Muscle layer of colon (tissue), 2 donors: ENCODE results near the gene PSMA6.
"Not testable (repeated sequence)": the region's sequence is repeated elsewhere in the genome, so short reads cannot be mapped to it uniquely, and the experiment has no call there.

Source experiments
- H3K27ac ChIP-seq: one replicate; pipeline ENCODE4 v1.7.0; 2013; ENCODE audit warnings: low read depth, mild to moderate bottlenecking, low read length, moderate library complexity
- H3K27me3 ChIP-seq, 2 donors: one replicate each; pipeline ENCODE4 v1.7.0; 2013; ENCODE audit warnings: low read length in 2 of 2, mild to moderate bottlenecking in 2 of 2; ENCODE audit not compliant: insufficient read depth in 2 of 2, control insufficient read depth in 1 of 2
- H3K36me3 ChIP-seq: one replicate; pipeline ENCODE4 v1.7.0; 2013; ENCODE audit warnings: mild to moderate bottlenecking, low read length; ENCODE audit not compliant: insufficient read depth
- H3K4me1 ChIP-seq: one replicate; pipeline ENCODE4 v1.7.0; 2013; ENCODE audit warnings: mild to moderate bottlenecking, low read length; ENCODE audit not compliant: insufficient read depth
- H3K4me3 ChIP-seq, 2 donors: one replicate each; pipeline ENCODE4 v1.7.0; 2013; ENCODE audit warnings: low read length in 2 of 2, low read depth in 1 of 2, mild to moderate bottlenecking in 1 of 2, moderate library complexity in 1 of 2
- H3K9ac ChIP-seq: one replicate; pipeline ENCODE4 v1.7.0; 2013; ENCODE audit warnings: low read length
- H3K9me3 ChIP-seq: one replicate; pipeline ENCODE4 v1.7.0; 2013; ENCODE audit warnings: mild to moderate bottlenecking, low read length
- donor health status: abdominal sarcoma.
- donor health status: Adenocarcinoma of cecum.

PSMA6 gene

DNA sequence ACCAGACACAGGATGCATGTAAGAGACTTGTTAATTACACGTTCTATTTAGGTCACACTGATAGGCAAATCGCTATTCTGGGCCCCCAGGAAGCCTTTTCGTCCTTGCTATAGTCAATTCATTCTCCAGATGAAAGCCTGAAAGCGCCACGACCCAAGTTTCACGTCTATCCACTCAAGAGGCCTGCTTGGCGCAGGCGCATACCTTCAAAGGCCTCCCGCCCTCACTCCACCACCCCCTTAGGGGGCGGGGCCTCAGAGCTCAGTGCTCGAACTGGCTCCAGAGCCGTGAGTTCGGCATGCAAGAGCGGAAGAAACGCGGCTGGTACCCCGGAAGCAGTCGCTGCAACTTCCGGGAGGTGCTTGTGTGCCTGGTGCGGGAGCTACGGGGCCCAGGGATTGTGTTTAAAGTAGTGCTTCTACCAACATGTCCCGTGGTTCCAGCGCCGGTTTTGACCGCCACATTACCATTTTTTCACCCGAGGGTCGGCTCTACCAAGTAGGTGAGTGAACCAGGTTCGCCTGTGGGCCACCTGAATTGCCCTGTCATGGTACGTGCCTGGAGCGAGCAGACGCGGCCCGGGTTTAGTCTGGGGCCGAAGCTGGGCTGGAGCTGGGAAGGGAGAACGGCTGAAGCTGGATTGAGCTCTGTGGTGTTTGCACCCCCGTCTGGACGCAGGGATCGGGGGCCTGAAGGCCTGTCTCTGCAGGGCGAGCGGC lies at the start of gene PSMA6:
PSMA6 (plus strand) TSS at position 332 of the 719 bp plus-strand sequence; CDS start at position 427, 95 bp downstream.
- Histone ChIP-seq H3K4me1 (peaks cover 18% of the 10 kb centered on the region), H3K27me3 (no peaks in the 10 kb centered on the region), H3K9ac (peak within 1 kb of the TSS; percentile 95), H3K9me3 (no peaks in the 10 kb centered on the region), H3K4me3 (peak within 1 kb of the TSS; percentile 68 to 94), H3K27ac (peak within 1 kb of the TSS; percentile 89), H3K36me3 (peaks cover 9% of the 10 kb centered on the region)

- peaks cover 7% of the 10 kb centered on the region for H3K4me1 ChIP-seq
- no peak overlapping the region for H3K27ac ChIP-seq
- H3K4me3 ChIP-seq, result no peak overlapping the region
- H3K9me3 ChIP-seq, result no peaks in the 10 kb centered on the region
- H3K36me3 ChIP-seq, result no peaks in the 10 kb centered on the region
- H3K9ac ChIP-seq, result no peak overlapping the region
- no peaks in the 10 kb centered on the region for H3K27me3 ChIP-seq
These were observed 49.4 kb upstream of the PSMA6 start for GRCh38 chr14:35242599-35243311.

GRCh38 chr14:35243956-35244355 lies 48.2 kb upstream of the PSMA6 start:
- Histone ChIP-seq H3K4me3 (no peak overlapping the region), H3K4me1 (peaks cover 7% of the 10 kb centered on the region), H3K9ac (no peak overlapping the region), H3K27ac (no peak overlapping the region), H3K36me3 (no peaks in the 10 kb centered on the region), H3K27me3 (no peaks in the 10 kb centered on the region), H3K9me3 (no peaks in the 10 kb centered on the region)

- Histone ChIP-seq H3K4me3 (no peak overlapping the region), H3K9me3 (no peaks in the 10 kb centered on the region), H3K27ac (no peak overlapping the region), H3K27me3 (no peaks in the 10 kb centered on the region), H3K36me3 (no peaks in the 10 kb centered on the region), H3K9ac (no peak overlapping the region), H3K4me1 (peaks cover 7% of the 10 kb centered on the region)
These were observed 47.6 kb upstream of the PSMA6 start for GRCh38 chr14:35244542-35244941.

- Histone ChIP-seq H3K4me3 (no peak overlapping the region), H3K36me3 (no peaks in the 10 kb centered on the region), H3K9me3 (no peaks in the 10 kb centered on the region), H3K4me1 (peaks cover 7% of the 10 kb centered on the region), H3K9ac (no peak overlapping the region), H3K27ac (no peak overlapping the region), H3K27me3 (no peaks in the 10 kb centered on the region)
These were observed 47.1 kb upstream of the PSMA6 start for GRCh38 chr14:35245051-35245450.

DNA sequence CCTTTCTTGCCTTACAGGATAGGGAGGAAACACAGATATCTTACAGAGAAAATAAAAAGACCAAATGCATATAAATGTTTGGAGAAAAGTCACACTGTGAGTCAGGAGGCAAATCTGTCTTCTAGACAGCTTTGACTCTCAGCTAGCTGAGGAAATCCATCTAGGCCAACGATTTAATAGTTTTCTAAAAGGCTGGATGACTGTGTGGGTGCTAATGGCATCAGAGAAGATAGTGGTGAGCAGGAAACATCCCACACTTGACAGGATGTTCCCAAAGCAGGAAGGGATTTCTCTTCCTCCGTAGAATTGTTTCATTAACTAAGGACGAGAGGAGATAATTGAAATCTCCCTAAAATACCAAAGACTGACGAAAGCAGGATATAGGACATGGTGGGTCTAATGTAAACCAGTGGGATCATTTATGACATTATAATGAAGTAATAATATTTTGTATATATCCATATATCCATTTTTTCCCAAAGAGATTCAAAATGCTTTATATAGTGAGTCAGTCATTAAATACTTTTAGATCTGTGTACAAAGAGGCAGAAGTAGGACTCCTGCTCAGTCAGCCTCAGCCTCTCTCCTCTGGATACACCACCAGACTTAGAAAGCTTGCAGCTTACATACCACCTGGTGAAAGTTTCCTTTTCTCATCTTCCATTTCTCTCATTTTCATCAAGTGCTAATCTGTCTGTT lies 44.3 kb upstream of the PSMA6 start:
- Histone ChIP-seq H3K9ac (no peak overlapping the region), H3K27me3 (no peaks in the 10 kb centered on the region), H3K9me3 (no peaks in the 10 kb centered on the region), H3K27ac (no peak overlapping the region), H3K4me3 (no peak overlapping the region), H3K4me1 (peaks cover 2% of the 10 kb centered on the region), H3K36me3 (no peaks in the 10 kb centered on the region)

DNA sequence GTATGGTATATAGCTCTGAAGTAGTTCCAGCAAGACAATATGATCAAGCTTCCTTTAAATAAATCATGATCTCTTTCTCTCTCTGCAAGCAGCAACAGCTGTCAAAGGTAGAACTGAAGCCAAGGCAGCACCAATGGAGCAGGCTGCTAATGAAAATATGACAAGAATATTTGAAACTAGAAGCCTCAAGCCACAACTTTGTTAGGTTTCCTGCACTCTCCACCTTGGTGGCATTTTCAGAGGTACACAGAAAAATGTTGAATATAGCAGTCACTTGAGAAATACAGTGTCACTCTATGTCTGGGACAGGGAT lies 43.8 kb upstream of the PSMA6 start:
- no peak overlapping the region for H3K27ac ChIP-seq
- no peak overlapping the region for H3K4me3 ChIP-seq
- H3K4me1 ChIP-seq, result no peaks in the 10 kb centered on the region
- H3K36me3 ChIP-seq, result no peaks in the 10 kb centered on the region
- no peaks in the 10 kb centered on the region for H3K27me3 ChIP-seq
- H3K9ac ChIP-seq, result no peak overlapping the region
- H3K9me3 ChIP-seq, result no peaks in the 10 kb centered on the region

- no peaks in the 10 kb centered on the region for H3K9me3 ChIP-seq
- no peak overlapping the region for H3K4me3 ChIP-seq
- H3K27ac ChIP-seq, result no peak overlapping the region
- no peaks in the 10 kb centered on the region for H3K36me3 ChIP-seq
- no peak overlapping the region for H3K9ac ChIP-seq
- H3K4me1 ChIP-seq, result no peaks in the 10 kb centered on the region
- H3K27me3 ChIP-seq, result no peaks in the 10 kb centered on the region
These were observed 41.9 kb upstream of the PSMA6 start for GRCh38 chr14:35250319-35250718.

GRCh38 chr14:35252451-35252868 lies 39.7 kb upstream of the PSMA6 start:
- H3K36me3 ChIP-seq, result no peaks in the 10 kb centered on the region
- no peaks in the 10 kb centered on the region for H3K27me3 ChIP-seq

GRCh38 chr14:35253056-35253455 lies 39.1 kb upstream of the PSMA6 start:
- not testable (repeated sequence) for H3K4me3 ChIP-seq, H3K27me3 ChIP-seq, H3K9ac ChIP-seq, H3K4me1 ChIP-seq, H3K36me3 ChIP-seq, H3K9me3 ChIP-seq, H3K27ac ChIP-seq

More at GRCh38 chr14:35252451-35252868, 39.7 kb upstream of the PSMA6 start:
- no peak overlapping the region for H3K27ac ChIP-seq
- no peaks in the 10 kb centered on the region for H3K9me3 ChIP-seq
- no peak overlapping the region for H3K4me3 ChIP-seq
- H3K4me1 ChIP-seq, result no peaks in the 10 kb centered on the region
- no peak overlapping the region for H3K9ac ChIP-seq

GRCh38 chr14:35254034-35254622 lies 38.1 kb upstream of the PSMA6 start:
- not testable (repeated sequence) for H3K4me1 ChIP-seq, H3K9ac ChIP-seq, H3K36me3 ChIP-seq, H3K27ac ChIP-seq, H3K9me3 ChIP-seq, H3K4me3 ChIP-seq, H3K27me3 ChIP-seq
